Duodenal mucosa (tissue), 2 donors: ENCODE data around the gene MUSK.

Experiments used
- H3K27ac ChIP-seq: one replicate; pipeline ENCODE4 v1.7.0; 2013; ENCODE audit warnings: low read depth, low read length
- H3K27me3 ChIP-seq, 2 donors: one replicate each; pipeline ENCODE4 v1.7.0; 2013; ENCODE audit warnings: low read length in 2 of 2, control low read depth in 1 of 2; ENCODE audit not compliant: insufficient read depth in 2 of 2, control insufficient read depth in 1 of 2
- H3K36me3 ChIP-seq, 2 donors: one replicate each; pipeline ENCODE4 v1.7.0; 2013; ENCODE audit warnings: low read length in 2 of 2, control low read depth in 1 of 2; ENCODE audit not compliant: insufficient read depth in 2 of 2, control insufficient read depth in 1 of 2
- H3K4me1 ChIP-seq, 2 donors: one replicate each; pipeline ENCODE4 v1.7.0; 2013; ENCODE audit warnings: low read length in 2 of 2, control low read depth in 1 of 2; ENCODE audit not compliant: insufficient read depth in 2 of 2, control insufficient read depth in 1 of 2
- H3K4me3 ChIP-seq, 2 donors: one replicate each; pipeline ENCODE4 v1.7.0; 2013; ENCODE audit warnings: low read length in 2 of 2, low read depth in 1 of 2
- H3K9ac ChIP-seq, 2 donors: one replicate each; pipeline ENCODE4 v1.7.0; 2013; ENCODE audit warnings: low read length in 2 of 2, low read depth in 1 of 2
- H3K9me3 ChIP-seq, 2 donors: one replicate each; pipeline ENCODE4 v1.7.0; 2013; ENCODE audit warnings: low read length in 2 of 2, control low read depth in 1 of 2; ENCODE audit not compliant: control insufficient read depth in 1 of 2

The MUSK gene

DNA sequence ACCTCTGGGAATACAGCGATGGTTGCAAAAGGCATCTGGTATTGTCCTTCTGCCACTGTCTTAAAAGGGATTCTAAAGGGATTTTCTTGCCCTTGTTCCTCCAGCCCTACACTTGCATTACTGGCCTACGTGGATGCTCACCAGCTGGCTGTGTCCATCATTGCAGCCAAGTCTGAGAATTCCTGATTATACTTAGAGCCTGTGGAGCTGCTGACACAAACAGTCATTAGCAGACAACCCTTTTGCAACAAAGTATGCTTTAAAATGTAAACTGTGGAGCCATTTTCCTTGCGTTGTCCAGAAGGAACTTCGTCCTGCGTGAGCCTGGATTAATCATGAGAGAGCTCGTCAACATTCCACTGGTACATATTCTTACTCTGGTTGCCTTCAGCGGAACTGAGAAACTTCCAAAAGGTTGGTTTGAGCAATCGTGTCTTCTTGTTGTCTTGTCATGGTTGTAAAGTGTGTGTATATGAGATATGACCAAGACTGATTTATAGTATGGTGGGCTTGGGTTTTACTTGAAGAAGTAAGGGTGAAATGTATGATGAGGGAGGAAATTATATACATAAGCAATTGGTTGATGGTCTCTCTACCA is at the start of gene MUSK:
Gene MUSK (plus strand): TSS at position 222 of the 598 bp plus-strand sequence. CDS start 114 bp downstream, at position 336.
- H3K4me1 ChIP-seq = no peaks in the 10 kb centered on the region
- H3K36me3 ChIP-seq = no peaks in the 10 kb centered on the region
- peak within 1 kb of the TSS; percentile 9 to 32 for H3K4me3 ChIP-seq
- H3K9me3 ChIP-seq = no peaks in the 10 kb centered on the region
- H3K9ac ChIP-seq = no peak within 1 kb of the TSS
- no peaks in the 10 kb centered on the region for H3K27me3 ChIP-seq
- no peak within 1 kb of the TSS for H3K27ac ChIP-seq

GRCh38 chr9:110619831-110620230 is 48.8 kb upstream of the MUSK start:
- Histone ChIP-seq H3K27me3 (no peaks in the 10 kb centered on the region), H3K36me3 (no peaks in the 10 kb centered on the region), H3K4me3 (no peak overlapping the region), H3K9me3 (no peaks in the 10 kb centered on the region), H3K4me1 (no peaks in the 10 kb centered on the region), H3K9ac (no peak overlapping the region), H3K27ac (no peak overlapping the region)

- Histone ChIP-seq H3K36me3 (no peaks in the 10 kb centered on the region), H3K4me3 (no peak overlapping the region), H3K27ac (no peak overlapping the region), H3K9me3 (no peaks in the 10 kb centered on the region), H3K4me1 (no peaks in the 10 kb centered on the region), H3K9ac (no peak overlapping the region), H3K27me3 (no peaks in the 10 kb centered on the region)
These were observed 47.9 kb upstream of the MUSK start for GRCh38 chr9:110620726-110621125.

DNA sequence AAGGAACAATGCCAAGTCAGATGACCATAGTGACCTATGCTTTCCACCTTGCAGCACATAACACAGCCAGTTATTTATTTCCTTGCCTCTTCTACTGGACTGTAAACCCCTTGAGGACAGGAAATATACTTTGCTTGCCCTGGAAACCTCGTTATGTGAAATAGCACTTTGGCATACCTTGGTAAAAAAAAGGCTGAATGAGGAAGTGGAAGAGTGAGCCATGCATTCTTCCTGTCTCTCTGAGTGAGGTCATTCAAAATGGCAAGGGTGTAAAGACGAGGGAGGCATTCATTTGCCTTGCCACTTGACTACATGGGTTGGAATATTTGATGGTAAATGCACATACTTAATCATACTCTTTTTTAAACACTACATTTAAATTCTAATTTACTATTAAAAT is 46.2 kb upstream of the MUSK start:
- Histone ChIP-seq H3K4me3 (no peak overlapping the region), H3K9me3 (no peaks in the 10 kb centered on the region), H3K27ac (no peak overlapping the region), H3K36me3 (no peaks in the 10 kb centered on the region), H3K27me3 (no peaks in the 10 kb centered on the region), H3K9ac (no peak overlapping the region), H3K4me1 (peaks cover 0 to 3% of the 10 kb centered on the region in 2 donors)

- H3K36me3 ChIP-seq = no peaks in the 10 kb centered on the region
- no peaks in the 10 kb centered on the region for H3K27me3 ChIP-seq
- peaks cover 0 to 3% of the 10 kb centered on the region in 2 donors for H3K4me1 ChIP-seq
- no peak overlapping the region for H3K9ac ChIP-seq
- no peak overlapping the region for H3K4me3 ChIP-seq
- no peaks in the 10 kb centered on the region for H3K9me3 ChIP-seq
- no peak overlapping the region for H3K27ac ChIP-seq
These were observed 45.0 kb upstream of the MUSK start for GRCh38 chr9:110623462-110624025.

DNA sequence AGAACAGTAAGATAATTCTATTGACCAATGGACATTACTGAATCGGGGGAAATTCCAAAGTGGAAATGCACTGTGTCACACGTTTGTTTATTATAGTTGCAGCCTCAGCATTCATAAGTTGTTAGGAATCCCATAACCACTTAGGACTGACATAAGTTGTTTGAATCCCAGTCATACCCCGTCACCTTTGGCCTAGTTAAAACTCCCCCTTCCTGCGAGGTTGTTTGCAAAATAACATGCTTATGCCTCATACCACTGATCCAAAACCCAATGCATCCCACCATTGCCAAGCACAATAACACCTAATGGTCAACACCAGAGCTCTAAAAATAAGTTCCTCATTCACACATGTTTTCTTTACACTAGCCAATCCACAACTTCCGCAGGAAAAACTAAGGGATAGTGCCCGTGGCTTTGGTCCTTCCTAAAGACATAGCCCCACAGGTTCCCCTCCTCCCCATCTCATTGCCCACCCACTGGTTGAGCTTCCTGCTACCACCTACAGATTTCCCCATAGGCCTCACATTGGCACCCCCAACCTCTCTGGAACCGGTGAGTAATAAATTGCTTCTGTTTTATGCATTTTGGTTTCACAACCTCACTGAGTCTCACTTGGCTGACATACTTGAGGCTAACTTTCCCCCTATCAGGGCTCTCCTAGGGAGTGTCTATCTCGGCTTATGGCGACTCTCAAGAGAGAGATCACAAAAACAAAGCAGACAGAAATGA is 42.3 kb upstream of the MUSK start:
- Histone ChIP-seq H3K9me3 (no peaks in the 10 kb centered on the region), H3K27me3 (no peaks in the 10 kb centered on the region), H3K27ac (no peak overlapping the region), H3K9ac (no peak overlapping the region), H3K36me3 (no peaks in the 10 kb centered on the region), H3K4me1 (peaks cover 0 to 3% of the 10 kb centered on the region in 2 donors), H3K4me3 (no peak overlapping the region)

DNA sequence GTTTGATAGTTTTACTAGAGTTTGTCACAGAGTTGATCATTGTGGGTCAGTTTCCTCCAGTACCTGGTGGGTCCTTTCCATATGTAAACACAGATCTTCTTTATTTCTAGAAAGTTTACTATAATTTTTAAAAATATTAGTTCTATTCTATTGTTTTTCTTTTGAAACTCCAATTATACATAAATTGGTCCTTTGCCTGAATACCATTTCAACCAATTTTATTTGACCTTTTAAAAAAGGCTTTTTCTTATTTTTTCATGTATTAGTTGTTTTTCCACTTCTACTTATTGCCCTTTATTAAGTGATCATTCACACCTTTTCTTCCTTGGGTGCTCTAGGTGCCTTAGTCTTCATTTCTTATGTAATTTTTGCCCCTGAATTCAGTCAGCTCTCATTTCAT is 33.0 kb upstream of the MUSK start:
- H3K36me3 ChIP-seq = no peaks in the 10 kb centered on the region

GRCh38 chr9:110638381-110638954 is 30.1 kb upstream of the MUSK start:
- Histone ChIP-seq H3K9me3 (peaks cover 2 to 4% of the 10 kb centered on the region in 2 donors), H3K27ac (no peak overlapping the region), H3K4me3 (no peak overlapping the region), H3K4me1 (no peaks in the 10 kb centered on the region), H3K36me3 (no peaks in the 10 kb centered on the region), H3K27me3 (no peaks in the 10 kb centered on the region), H3K9ac (no peak overlapping the region)

More for the DNA sequence above, 33.0 kb upstream of the MUSK start:
- Histone ChIP-seq H3K4me1 (no peaks in the 10 kb centered on the region), H3K27me3 (no peaks in the 10 kb centered on the region), H3K9me3 (peaks cover 2 to 4% of the 10 kb centered on the region in 2 donors), H3K9ac (no peak overlapping the region), H3K4me3 (no peak overlapping the region), H3K27ac (no peak overlapping the region)

DNA sequence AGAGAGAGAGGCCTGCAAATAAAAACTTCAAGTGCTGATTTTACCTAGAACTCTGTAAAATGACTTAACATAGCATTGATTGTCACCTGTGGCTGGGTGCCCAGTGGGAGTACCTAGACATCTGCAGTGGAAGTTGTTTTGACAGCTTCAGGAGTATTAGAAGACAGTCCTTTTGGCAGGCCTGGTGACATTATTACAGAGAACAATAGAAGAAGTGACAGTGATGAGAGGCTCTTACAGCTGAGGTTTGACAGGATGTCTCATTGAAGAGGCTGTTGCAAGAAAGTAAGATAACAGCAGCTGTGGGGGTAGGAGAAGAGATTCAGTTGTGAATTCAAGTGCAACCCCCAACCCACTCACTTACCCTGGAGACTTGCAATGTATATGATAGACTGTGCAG is 27.9 kb upstream of the MUSK start:
- no peaks in the 10 kb centered on the region for H3K9me3 ChIP-seq
- H3K27me3 ChIP-seq = no peaks in the 10 kb centered on the region
- no peak overlapping the region for H3K9ac ChIP-seq
- H3K27ac ChIP-seq = no peak overlapping the region
- no peak overlapping the region for H3K4me3 ChIP-seq
- H3K4me1 ChIP-seq = no peaks in the 10 kb centered on the region
- no peaks in the 10 kb centered on the region for H3K36me3 ChIP-seq

GRCh38 chr9:110641293-110641692 is 27.3 kb upstream of the MUSK start:
- no peak overlapping the region for H3K9ac ChIP-seq
- no peaks in the 10 kb centered on the region for H3K9me3 ChIP-seq
- no peaks in the 10 kb centered on the region for H3K36me3 ChIP-seq
- no peak overlapping the region for H3K27ac ChIP-seq
- H3K4me1 ChIP-seq = no peaks in the 10 kb centered on the region
- no peaks in the 10 kb centered on the region for H3K27me3 ChIP-seq
- no peak overlapping the region for H3K4me3 ChIP-seq
